ENCODE results near the gene PM20D2. TPM values are rescaled to one million over a fixed set of nuclear protein-coding genes. Genes with fewer than 3 reads are reported as not detected.

Gene PM20D2
- total and polyA plus RNA-seq, 2 of the 13 experiments (the other 11 are each of a cell fraction or from before 2014, with no cell fraction given) = 13.3 to 26.3 TPM

DNA sequence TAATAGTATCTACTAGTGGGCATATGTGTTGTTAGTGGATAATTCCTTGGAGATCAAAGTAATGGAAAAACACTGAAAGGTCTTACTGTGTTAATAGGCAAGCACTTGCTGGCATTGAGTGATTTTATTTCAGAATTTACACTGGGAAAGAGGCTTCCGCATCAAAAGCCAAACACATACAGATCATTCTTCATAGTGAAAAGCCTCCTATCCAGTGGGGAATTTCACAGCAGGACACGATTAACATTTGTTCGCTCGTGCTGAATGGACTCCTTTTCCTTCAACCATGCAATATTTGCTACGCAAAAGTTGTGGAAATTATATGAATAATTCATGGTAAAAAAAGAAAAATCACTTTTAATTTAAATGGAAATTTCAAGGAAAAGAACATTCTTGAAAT lies 44.9 kb downstream of the PM20D2 start:
- ATAC-seq = no peak
- intact Hi-C loops (cut with micrococcal nuclease; ENCODE audit: unreplicated experiment) (no loop called here), in situ Hi-C loops (cut with HindIII; ENCODE audit: extremely low pct_ligation_motif_present, low pct_unique_long_range_greater_than_20kb) (no loop called here)
- peaks cover 9% of the 10 kb centered on the region; the same call in 1 of the 2 replicates for H3K9me3 ChIP-seq (ENCODE audit: low read length)
- POLR2A ChIA-PET = no interaction called here
- no peak overlapping the region for H3K27ac ChIP-seq (ENCODE audit: extremely low read length, insufficient read depth, low read length)
- H4K20me1 ChIP-seq (ENCODE audit: insufficient read depth, low read length) = no peaks in the 10 kb centered on the region
- no peak overlapping the region for H3K4me2 ChIP-seq (ENCODE audit: low read depth, low read length)
- no peak for DNase-seq (ENCODE audit: low spot score)
- CTCF ChIA-PET (ENCODE audit: low intra/inter-chr PET ratio, low total read pairs) = no interaction called here
- no peak for FAIRE-seq
- H3K27me3 ChIP-seq (ENCODE audit: control insufficient read depth in 1 of 2, insufficient read depth in 2 of 2, low read length in 2 of 2) = peaks cover 0 to 10% of the 10 kb centered on the region in 2 experiments; a peak in 1 of 5 replicates
- H3K36me3 ChIP-seq (replicated peaks in 1 of 2; ENCODE audit: control insufficient read depth in 1 of 2, insufficient read depth in 2 of 2, low read length in 2 of 2) = no peaks in the 10 kb centered on the region
- no peak overlapping the region for H3K9ac ChIP-seq (ENCODE audit: insufficient read depth, low read depth, low read length)
- no peak overlapping the region for H3K4me3 ChIP-seq (replicated peaks in 1 of 3; ENCODE audit: insufficient read depth in 1 of 3, low read depth in 2 of 3, low read length in 3 of 3)
- 87% methylated on average over 5 of the region's 5 CpGs for WGBS (ENCODE audit: low lambda C conversion rate)
- H3K79me2 ChIP-seq (ENCODE audit: insufficient read depth, low read length) = no peaks in the 10 kb centered on the region
- no TSS peak for BruUV-seq (replicated peaks)
- H3K4me1 ChIP-seq (ENCODE audit: insufficient read depth, low read length) = no peaks in the 10 kb centered on the region
- TF ChIP-seq YEATS4 (CRISPR knock-in tag; IDR thresholded peaks at IDR 0.05; ENCODE audit: borderline replicate concordance) (no peak), MTF1 (CRISPR knock-in tag; IDR thresholded peaks at IDR 0.05) (no peak), ADNP (CRISPR knock-in tag; IDR thresholded peaks at IDR 0.05) (no peak), HOXA3 (CRISPR knock-in tag; IDR thresholded peaks at IDR 0.05) (no peak), GFI1 (CRISPR knock-in tag; IDR thresholded peaks at IDR 0.05; ENCODE audit: borderline replicate concordance) (no peak), ELF3 (CRISPR knock-in tag; IDR thresholded peaks at IDR 0.05) (no peak), RARA (CRISPR knock-in tag; IDR thresholded peaks at IDR 0.05) (no peak), ZNF550 (CRISPR knock-in tag; IDR thresholded peaks at IDR 0.05; ENCODE audit: borderline replicate concordance) (no peak), ETV6 (CRISPR knock-in tag; conservative IDR thresholded peaks at IDR 0.05) (no peak), FOSL2 (CRISPR knock-in tag; IDR thresholded peaks at IDR 0.05) (no peak), FOSL1 (CRISPR knock-in tag; IDR thresholded peaks at IDR 0.05; ENCODE audit: borderline replicate concordance) (no peak), ZNF124 (CRISPR knock-in tag; IDR thresholded peaks at IDR 0.05) (no peak), ESRRA (CRISPR knock-in tag; IDR thresholded peaks at IDR 0.05; ENCODE audit: low read depth) (no peak)
- TF ChIP-seq, protein P1, sequence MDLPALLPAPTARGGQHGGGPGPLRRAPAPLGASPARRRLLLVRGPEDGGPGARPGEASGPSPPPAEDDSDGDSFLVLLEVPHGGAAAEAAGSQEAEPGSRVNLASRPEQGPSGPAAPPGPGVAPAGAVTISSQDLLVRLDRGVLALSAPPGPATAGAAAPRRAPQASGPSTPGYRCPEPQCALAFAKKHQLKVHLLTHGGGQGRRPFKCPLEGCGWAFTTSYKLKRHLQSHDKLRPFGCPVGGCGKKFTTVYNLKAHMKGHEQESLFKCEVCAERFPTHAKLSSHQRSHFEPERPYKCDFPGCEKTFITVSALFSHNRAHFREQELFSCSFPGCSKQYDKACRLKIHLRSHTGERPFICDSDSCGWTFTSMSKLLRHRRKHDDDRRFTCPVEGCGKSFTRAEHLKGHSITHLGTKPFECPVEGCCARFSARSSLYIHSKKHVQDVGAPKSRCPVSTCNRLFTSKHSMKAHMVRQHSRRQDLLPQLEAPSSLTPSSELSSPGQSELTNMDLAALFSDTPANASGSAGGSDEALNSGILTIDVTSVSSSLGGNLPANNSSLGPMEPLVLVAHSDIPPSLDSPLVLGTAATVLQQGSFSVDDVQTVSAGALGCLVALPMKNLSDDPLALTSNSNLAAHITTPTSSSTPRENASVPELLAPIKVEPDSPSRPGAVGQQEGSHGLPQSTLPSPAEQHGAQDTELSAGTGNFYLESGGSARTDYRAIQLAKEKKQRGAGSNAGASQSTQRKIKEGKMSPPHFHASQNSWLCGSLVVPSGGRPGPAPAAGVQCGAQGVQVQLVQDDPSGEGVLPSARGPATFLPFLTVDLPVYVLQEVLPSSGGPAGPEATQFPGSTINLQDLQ (CRISPR knock-in tag; IDR thresholded peaks at IDR 0.05) = no peak
- TF ChIP-seq, protein P2, sequence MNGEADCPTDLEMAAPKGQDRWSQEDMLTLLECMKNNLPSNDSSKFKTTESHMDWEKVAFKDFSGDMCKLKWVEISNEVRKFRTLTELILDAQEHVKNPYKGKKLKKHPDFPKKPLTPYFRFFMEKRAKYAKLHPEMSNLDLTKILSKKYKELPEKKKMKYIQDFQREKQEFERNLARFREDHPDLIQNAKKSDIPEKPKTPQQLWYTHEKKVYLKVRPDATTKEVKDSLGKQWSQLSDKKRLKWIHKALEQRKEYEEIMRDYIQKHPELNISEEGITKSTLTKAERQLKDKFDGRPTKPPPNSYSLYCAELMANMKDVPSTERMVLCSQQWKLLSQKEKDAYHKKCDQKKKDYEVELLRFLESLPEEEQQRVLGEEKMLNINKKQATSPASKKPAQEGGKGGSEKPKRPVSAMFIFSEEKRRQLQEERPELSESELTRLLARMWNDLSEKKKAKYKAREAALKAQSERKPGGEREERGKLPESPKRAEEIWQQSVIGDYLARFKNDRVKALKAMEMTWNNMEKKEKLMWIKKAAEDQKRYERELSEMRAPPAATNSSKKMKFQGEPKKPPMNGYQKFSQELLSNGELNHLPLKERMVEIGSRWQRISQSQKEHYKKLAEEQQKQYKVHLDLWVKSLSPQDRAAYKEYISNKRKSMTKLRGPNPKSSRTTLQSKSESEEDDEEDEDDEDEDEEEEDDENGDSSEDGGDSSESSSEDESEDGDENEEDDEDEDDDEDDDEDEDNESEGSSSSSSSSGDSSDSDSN (CRISPR knock-in tag; IDR thresholded peaks at IDR 0.05) = no peak
- H2AFZ ChIP-seq (ENCODE audit: low read length) = no peak overlapping the region

Data from HepG2 (cell line).